T-helper 1 cell treated with Interleukin-12 subunit alpha and Interleukin-12 subunit beta and Interleukin-4 antibody, amounts not matched to agents 30 ng/mL and 1 ng/mL, for 36 hours (primary cell): Measurements from ENCODE around the gene TNS3. TPM values are rescaled to one million over a fixed set of nuclear protein-coding genes. Genes with fewer than 3 reads are reported as not detected.
"Not testable (repeated sequence)": the region's sequence is repeated elsewhere in the genome, so short reads cannot be mapped to it uniquely, and the experiment has no call there.

Experiments used
- intact Hi-C: fragments of 100-400 bp; cut with micrococcal nuclease; formaldehyde crosslinking; loops from one replicate; pipeline ENCODE4 v1.15.1; 2024
- total RNA-seq: library from RNA; stranded (reverse); gene quantifications from 2 replicates; pipeline ENCODE4 v1.2.3, GENCODE V29; 2022

Gene TNS3
- total RNA-seq, 1 donor from 2014 or later: 0.51 TPM

DNA sequence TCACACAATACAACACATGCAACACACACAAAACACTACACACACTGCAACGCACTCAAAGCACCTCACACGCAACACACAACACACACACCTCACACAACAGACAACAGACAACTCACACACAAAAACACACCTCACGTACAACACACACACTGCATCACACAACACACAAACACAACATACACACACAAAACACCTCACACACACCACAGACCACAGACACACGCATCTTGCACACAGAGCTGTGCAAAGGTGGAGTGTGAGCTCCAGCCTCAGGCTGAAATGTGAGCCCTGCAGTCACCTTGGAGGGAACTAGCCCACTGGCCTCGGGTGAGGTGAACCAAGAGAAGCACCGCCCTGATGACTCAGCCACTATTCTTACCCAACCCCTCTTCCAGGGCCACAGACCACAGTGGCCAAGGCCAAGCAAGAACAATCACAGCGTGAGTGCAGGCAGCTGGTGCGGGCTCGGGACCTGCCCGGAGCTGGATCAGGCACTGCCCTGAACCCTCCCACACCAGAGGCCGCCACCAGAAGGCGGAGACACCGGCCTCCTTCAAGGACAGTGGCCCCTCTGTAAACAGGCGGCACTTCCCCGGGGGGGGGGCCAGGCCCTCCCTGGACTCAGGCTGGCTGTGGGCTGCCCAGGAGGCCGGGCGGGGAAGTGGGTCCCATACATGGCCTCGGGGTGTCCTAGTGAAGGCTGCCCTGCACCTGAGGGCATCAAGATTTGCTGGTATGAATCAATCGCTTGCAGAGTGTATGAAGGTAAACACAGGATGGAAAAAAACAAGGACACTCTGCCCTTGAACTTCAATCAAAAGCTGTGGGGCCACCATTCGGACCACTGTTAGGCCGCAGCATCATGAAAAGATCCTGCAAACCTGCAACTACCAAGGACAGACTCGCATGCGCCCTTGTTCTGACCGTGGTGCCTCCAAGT lies 106.7 kb downstream of the TNS3 start:
- intact Hi-C loops: no loop called here

DNA sequence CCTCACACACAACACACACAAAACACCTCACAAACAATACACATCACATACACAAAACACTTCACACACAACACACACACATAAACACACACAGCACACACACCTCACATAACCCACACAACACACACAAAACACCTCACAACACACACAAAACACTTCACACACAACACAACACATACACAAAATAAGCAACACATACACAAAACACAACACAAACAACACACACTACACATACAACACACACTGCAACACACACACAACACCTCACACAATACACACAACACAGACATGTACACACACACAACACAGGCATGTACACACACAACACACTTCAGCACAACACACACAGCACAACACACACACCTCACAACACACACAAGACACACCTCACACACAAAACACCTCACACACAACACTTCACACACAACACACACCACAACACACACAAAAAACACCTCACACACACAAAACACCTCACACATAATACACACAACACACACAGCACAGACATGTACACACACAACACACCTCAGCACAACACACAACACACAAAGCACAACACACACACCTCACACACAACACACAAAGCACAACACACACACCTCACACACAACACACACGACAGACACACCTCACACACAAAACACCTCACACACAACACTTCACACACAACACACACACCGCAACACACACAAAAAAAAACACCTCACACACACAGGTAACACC lies 107.5 kb downstream of the TNS3 start:
- intact Hi-C loops: no loop called here

DNA sequence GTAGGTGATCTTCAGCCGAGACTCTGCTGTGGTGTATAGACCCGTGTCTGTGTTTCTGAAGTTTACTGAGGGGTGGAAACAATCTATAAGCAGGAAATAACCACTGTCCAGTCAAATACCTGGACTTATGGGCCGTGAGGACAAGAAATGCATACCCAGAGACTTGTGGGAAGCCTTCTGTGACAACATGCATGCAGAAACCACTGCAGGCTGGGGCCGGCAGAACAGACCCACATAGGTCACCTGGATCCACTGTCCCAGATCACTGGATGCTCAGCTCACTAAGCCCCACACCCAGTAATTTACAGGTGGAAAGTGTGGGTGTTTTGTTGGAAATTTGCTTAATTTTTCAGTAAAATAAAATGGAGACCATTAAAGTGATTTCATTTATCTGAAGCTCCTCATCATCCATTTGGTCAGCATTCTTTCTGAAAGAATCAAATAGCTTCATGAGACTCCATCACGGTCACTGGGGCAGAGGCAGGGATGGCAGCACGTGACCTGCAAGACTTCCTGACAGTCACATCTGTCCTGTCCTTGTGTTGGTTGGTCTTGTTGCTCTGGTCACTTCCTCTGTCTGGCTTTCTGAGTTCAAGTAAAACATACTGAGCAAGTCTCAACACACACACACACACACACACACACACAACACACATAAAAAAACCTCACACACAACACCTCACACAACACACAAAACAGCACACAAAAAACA lies 108.3 kb downstream of the TNS3 start:
- intact Hi-C loops: no loop called here

DNA sequence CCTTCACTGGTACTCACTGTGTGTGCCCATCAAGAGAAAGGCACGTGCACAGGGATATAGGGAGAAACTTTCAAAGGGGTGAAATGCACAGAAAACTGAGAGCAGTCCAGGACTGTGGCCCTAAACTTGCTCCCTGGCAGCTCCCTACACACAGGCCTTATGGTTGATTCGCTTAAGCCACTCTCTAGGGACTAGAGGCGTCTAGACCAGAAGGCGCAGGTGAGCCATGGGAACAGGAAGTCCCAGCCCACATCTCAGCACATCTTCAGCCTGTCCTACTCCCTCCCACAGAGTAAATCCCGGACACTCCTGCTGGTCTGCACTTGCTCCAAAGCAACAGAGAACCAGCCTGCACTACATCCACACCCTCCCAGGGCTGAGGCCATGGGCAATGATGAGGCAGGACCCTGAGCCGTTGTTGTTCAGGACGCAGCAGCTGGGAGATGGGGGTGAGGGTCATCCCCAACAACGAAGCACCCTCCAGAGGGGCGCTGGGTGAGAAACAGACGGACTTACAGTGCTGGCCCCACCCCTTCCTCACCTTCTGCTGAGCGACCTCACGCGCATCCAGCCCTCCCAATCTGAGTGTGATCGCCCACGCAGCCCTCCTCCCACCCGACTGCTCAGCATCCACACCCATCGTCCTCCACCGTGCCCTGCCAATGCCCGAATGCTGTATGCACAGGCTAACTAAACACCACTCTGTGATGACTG lies 109.3 kb downstream of the TNS3 start:
- intact Hi-C loops: no loop called here

DNA sequence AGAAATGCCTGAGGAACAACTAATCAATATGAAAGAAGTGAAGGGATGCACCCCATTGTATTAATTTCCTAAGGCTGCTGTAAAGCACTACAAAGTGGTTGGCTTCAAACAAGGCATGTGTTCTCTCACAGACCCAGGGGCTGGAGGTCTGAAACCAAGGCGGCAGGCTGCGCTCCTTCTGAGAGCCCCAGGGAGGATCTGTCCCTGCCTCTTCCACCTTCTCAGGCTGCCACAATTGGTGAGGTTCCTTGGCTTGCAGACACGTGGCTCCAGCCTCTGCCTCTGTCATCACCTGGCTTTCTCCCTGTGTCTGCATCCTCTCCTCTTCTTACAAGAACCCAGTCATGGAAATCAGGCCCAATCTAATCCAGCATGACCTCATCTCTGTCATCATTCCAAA lies 110.1 kb downstream of the TNS3 start:
- intact Hi-C loops: no loop called here

DNA sequence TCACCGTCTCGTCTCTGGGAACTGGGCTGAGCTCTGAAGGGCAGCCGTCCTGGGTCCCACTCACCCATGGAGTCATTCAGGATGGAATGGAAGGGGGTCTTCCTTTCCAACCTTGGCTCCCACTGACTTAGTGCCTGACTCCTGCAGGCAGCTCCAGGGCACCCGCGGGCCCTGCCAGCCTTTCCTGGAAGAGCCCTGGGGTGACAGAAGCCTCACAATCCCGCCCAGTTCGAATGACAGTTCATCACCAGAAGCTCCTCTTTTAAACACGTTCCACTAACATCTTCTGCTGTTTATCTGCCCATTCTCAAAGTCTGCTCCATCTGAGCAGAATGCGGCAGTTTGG lies 110.6 kb downstream of the TNS3 start:
- intact Hi-C loops: no loop called here

DNA sequence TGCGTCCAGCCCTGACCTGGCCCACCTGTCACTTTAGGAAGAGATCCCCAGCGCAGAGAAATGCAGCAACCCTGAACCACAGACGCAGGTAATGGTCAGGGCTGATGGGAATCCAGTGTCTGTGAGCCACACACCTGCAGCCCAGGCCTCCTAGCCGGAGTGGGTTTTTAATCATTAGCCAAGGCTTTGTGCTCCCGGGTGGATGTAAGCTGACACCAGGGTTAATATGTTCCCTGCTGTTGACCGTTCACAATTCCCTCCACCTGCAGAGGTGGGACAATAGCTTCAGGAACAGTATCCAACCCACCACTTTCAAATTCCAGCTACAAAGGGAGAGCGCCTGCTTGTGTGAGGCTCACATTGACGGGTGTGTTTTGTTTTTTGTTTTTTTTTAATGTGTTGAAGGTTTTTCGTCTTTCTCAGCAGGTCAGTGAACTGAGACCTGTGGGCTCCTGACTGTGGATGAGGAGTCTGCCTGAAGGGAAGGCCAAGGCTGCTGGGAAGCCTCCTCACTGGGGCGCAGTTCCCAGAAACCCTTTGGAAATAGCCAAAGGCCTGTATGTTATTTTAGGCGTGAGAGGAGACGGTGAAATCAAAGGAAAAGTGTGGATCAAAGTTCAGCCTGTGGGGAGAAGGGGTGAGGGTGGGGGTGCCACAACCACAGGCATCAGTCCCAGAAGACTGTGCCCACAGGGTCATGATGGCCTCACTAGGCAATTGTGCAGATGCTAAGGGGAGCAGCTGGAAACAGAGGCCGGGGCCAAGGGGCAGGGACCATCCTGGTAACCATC lies 111.1 kb downstream of the TNS3 start:
- intact Hi-C loops: no loop called here

DNA sequence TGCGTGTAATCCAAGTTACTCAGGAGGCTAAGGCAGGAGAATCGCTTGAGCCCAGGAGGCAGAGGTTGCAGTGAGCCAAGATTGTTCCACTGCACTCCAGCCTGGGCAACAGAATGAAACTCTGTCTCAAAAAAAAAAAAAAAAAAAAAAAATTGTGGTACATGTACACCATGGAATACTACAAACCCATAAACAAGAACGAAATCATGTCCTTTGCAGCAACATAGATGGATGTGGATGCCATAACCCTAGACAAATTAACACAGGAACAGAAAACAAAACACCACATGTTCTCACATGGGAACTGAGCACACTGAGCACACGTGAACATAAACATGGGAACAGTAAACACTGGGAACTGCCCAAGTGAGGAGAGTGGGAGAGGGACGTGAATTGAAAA lies 112.1 kb downstream of the TNS3 start:
- intact Hi-C loops: not testable (repeated sequence)

DNA sequence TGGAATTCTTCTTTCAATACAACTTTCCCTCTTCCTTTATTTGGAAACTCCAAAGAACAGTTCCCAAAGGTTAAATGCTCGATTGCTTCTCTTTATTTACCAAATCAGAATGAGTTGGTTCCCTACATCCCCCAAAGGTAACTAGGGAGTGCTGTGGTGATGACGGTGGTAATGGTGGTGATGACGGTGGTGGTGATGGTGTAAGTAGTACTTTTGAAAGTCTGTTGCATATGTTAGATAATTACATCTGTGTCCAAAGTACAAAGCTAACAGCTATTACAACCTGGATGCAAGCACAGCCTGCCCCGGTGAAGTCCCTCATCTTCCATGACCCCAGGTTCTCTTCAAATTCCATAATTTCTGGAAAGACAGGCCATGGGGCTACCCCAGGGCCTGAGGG lies 115.1 kb downstream of the TNS3 start:
- intact Hi-C loops: no loop called here

DNA sequence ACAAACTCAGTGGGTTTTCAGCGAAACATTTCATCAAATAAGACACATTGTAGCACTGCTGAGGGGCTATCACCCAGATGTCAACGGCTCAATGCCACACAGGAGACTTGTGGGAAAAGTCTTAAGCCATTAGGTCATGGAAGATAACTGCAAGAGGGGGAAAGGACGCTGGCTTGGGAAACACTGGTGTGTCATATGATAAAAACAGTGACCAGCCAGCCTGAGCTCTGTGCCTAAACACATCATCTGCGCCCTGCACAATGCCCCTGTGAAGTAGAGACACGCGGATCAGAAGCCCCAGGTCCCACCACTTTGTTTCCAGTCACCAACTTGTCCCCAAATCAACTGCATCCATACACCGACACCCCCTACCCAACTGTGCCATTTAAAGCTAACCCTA lies 116.7 kb downstream of the TNS3 start:
- intact Hi-C loops: no loop called here

DNA sequence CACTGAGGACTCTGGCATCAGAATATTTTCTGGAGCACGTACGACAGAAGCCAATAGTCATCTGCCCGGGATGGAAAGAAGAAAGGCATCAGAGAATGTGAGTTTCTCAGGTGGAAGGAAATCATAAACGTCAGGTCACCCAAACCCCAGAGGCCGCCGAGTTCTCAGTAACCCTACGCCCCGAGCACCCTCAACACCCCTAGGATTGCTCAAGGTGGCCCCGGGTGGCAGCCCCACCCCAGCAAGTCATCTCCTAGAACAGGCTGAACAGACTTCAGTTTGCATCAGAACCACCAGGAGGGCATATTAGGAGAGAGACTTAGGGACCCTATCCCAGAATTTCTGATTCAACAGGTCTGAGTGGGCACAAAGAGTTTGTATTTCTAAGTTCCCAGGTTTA lies 117.6 kb downstream of the TNS3 start:
- intact Hi-C loops: no loop called here

DNA sequence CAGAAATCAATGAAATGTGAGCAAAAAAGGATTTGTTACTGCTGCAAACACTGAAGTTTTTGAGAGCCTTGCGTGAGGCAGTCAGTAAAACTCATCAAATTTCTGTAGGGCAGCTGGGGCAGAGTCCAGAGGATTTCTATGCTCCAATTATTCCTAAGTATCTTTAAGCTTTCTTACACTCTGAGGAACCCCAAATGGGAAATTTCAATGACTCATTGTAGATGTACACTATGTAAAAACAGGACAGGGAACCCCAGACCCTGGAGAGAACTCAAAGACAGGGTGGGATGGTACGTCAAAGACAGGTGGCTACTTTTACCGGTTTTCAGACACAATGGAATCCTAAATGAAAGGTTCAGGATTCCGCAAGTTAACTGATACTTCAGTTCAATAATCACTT lies 120.2 kb downstream of the TNS3 start:
- intact Hi-C loops: no loop called here

DNA sequence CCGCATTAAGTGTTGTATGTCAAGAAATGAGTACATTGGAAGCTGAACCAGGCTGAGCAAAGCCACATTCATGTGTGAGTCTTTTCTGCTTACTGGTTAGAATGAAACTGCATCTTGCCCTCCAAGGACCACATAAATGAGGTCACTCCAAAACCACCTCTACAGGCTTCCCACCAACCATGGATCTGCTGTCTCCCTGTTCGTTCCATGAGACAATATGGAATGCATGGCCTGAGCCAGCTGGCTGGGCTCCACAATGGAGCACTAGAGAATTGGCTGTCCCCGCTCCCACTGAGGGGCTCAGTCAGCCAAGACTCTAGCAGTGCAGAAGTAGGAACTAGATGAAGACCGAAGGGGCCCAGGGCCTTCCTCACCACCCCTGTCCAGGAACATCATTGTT lies 120.8 kb downstream of the TNS3 start:
- intact Hi-C loops: no loop called here

DNA sequence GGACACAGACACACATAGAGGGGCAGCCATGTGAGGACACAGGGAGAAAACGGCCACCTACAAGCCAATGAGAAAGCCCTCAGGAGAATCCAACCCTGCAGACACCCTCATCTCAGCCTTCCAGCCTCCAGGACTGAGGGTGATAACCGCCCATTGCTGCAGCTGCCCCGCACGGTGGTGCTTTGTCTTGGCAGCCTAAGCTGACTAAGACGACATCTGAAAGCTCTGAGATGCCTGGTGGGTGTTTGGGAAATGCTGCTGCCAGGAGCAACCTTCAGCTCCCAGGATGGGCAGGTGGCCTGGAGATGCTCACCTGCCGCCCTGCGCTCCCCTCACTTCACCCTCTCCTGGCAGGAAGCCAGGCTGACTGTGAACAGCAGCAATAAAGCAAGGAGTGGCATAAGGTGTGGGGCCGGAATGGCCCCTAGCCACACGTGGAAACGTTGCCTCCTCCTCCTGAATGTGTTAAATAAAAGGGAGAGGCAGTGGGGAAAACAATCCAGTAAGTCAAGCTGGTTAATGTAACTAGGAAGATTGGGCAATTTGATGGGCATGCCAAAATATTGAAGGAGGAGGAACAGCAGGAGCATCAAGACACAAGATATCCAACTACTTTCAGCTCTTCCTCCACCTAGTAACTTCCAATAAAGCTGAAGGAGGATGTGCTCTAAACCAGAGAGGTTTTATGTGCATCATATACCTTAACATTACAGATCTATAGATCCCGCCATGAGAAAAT lies 121.5 kb downstream of the TNS3 start:
- intact Hi-C loops: no loop called here

DNA sequence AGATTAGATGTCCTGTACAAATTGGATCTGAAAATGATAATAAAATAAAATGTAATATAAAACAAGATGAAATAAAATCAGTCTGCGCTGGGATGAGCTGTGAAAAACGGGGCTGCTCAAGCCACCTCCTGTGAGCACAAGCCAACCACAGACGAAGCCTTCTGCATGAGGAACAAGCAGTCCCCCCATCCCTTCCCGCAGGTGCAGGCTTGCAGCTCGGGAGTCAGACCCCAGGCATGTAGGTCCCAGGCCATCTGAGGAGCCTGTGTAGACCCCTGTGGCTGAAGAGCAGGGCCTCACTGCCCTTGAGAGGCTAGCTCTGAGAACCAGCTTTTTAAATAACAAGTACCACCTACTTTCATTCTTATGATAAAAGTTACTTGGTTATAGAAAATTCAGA lies 123.4 kb downstream of the TNS3 start:
- intact Hi-C loops: no loop called here

DNA sequence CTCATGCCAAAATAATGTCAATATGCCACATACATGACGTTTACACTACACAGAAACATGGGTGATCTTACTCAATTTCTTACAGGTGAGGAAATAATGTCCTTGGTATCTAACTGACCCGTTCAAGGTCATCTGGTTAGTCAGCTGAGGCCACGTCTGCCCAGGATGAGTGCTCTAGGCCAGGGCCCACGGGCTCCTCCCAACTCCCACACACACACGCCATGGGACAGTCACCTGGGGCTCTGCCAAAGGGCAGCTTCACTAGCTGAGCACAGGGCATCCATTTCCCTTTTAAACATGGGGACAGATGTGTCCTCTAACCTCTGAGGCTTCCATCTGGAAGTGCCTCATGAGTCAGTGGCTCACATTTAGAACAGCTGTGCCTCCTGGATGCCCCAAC lies 123.9 kb downstream of the TNS3 start:
- intact Hi-C loops: no loop called here

DNA sequence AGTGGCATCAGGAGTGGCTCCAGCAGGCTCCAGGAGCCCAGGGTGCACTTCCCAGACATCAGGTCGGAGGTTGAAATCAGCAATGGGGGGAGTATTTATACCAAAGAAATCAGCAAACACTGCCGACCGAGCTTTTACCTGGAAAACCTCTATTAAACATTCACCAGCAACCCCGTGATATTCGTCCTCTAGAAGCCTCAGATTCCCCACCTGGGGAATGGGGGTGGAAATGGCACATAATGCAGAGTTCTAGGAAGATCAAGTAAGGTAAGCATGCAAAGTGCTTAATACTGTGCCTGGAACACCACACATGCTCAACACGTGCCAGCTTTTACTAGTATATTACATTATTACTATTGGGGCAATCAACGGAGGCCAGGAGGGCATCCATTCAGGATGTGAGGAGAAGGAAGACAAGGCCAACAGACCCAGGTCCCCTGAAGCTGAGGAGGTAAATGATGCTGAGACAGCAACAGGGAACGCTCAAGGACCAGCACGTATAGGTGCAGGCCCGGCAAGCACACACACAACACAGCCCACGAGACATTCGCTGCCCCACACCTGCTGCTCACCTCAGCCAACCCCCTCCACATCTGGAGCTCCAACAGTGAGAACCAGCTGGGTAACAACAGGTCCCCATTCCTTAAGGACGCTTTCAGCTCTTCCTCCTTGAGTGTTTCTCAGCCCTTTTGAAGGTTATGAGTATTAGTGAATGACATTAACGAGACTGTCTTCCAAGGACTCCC lies 125.5 kb downstream of the TNS3 start:
- intact Hi-C loops: no loop called here

DNA sequence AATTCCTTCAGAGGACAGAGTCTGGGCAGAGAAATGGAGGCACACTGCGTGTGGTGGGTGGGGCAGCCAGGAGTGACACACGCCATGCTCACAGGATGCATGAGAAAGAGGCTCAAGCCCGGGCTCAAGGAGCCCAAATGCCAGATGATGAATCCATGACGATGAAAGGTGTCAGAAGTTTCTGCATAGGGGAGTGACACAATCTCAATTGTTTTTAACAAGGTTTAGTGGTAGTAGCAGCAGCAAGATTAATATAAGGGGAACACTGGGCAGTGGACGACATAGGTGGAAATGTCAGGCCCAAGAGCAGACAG lies 126.1 kb downstream of the TNS3 start:
- intact Hi-C loops: no loop called here
